NCI-H1694 treated with DMSO at 0.1 percent for 48 hours (cell line): Measurements from ENCODE around the gene SNHG17.
A peak's percentile ranks its signal among the peaks of the same experiment; 100 is the strongest.
"Not testable (repeated sequence)": the region's sequence is repeated elsewhere in the genome, so short reads cannot be mapped to it uniquely, and the experiment has no call there.

Experiments
- DNase-seq: peaks from one replicate; lab custom pipeline; 2025; lab: John Stamatoyannopoulos, UW

Gene SNHG17

GRCh38 chr20:38434770-38435554 lies at the start of gene SNHG17:
Gene SNHG17, minus strand, starts transcription at chr20:38435328.
- peak; percentile 69 for DNase-seq

GRCh38 chr20:38479596-38479995 lies 44.5 kb upstream of the SNHG17 start:
- DNase-seq = no peak

GRCh38 chr20:38477747-38478146 lies 42.6 kb upstream of the SNHG17 start:
- DNase-seq = no peak

- DNase-seq = no peak
Observed at GRCh38 chr20:38473367-38473795, 38.3 kb upstream of the SNHG17 start.

- peak; percentile 95 for DNase-seq
Observed at GRCh38 chr20:38472513-38473366, 37.6 kb upstream of the SNHG17 start, which contains the start of gene RALGAPB. Gene RALGAPB, plus strand, starts transcription at chr20:38472843. Its CDS starts 15,590 bp downstream, at chr20:38488433.

- DNase-seq = no peak
Observed at GRCh38 chr20:38471987-38472512, 36.9 kb upstream of the SNHG17 start.

GRCh38 chr20:38471245-38471644 lies 36.1 kb upstream of the SNHG17 start:
- DNase-seq = no peak

- DNase-seq = no peak
Observed at GRCh38 chr20:38466983-38467382, 31.9 kb upstream of the SNHG17 start.

- DNase-seq = no peak
Observed at GRCh38 chr20:38466171-38466570, 31.0 kb upstream of the SNHG17 start.

- not testable (repeated sequence) for DNase-seq
Observed at GRCh38 chr20:38461569-38461968, 26.4 kb upstream of the SNHG17 start.

- not testable (repeated sequence) for DNase-seq
Observed at GRCh38 chr20:38461167-38461566, 26.0 kb upstream of the SNHG17 start.

- DNase-seq = not testable (repeated sequence)
Observed at GRCh38 chr20:38460631-38461030, 25.5 kb upstream of the SNHG17 start.

- no peak for DNase-seq
Observed at GRCh38 chr20:38460040-38460623, 25.0 kb upstream of the SNHG17 start.

- no peak for DNase-seq
Observed at GRCh38 chr20:38458314-38458713, 23.2 kb upstream of the SNHG17 start.

GRCh38 chr20:38454556-38455473 lies 19.7 kb upstream of the SNHG17 start:
- DNase-seq = no peak

GRCh38 chr20:38453941-38454340 lies 18.8 kb upstream of the SNHG17 start:
- DNase-seq = no peak

- DNase-seq = no peak
Observed at GRCh38 chr20:38452880-38453624, 17.9 kb upstream of the SNHG17 start.

GRCh38 chr20:38450412-38450975 lies 15.4 kb upstream of the SNHG17 start:
- no peak for DNase-seq

GRCh38 chr20:38449046-38449445 lies 13.9 kb upstream of the SNHG17 start:
- no peak for DNase-seq
